Measurements from ENCODE around the gene LMNB1. TPM values are rescaled to one million over a fixed set of nuclear protein-coding genes. Genes with fewer than 3 reads are reported as not detected.
"Not testable (repeated sequence)": the region's sequence is repeated elsewhere in the genome, so short reads cannot be mapped to it uniquely, and the experiment has no call there.

LMNB1 gene
- total RNA-seq, 4 donors from 2014 or later, result 13.7 to 61.5 (median 39.2) TPM

DNA sequence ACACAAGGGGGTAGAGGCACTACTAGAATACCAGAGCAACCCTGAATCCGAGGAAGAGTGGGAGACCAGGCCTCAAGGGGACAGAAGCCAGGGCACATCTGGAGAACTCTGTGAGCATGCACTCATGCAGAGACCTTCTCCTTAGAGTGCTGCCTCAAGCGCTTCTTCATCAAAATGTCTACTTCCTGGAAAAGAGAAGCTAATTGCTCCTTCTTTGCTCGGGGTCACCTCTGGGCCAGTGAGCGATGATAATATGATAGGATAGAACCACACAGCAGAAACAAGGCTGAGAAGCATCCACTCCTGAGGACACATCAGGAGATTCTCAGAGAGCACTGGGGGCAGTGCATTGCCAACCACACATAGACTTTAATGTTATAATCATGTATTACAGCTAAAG is 23.7 kb upstream of the LMNB1 start:
- 70 to 90% methylated on average over 4 of the region's 4 CpGs for WGBS, 2 donors
- Histone ChIP-seq H3K36me3 (no peaks in the 10 kb centered on the region), H3K9me3 (no peaks in the 10 kb centered on the region), H3K27ac (no peak overlapping the region), H3K4me1 (no peaks in the 10 kb centered on the region), H3K27me3 (no peaks in the 10 kb centered on the region), H3K4me3 (no peak overlapping the region)
- TF ChIP-seq, protein P1, sequence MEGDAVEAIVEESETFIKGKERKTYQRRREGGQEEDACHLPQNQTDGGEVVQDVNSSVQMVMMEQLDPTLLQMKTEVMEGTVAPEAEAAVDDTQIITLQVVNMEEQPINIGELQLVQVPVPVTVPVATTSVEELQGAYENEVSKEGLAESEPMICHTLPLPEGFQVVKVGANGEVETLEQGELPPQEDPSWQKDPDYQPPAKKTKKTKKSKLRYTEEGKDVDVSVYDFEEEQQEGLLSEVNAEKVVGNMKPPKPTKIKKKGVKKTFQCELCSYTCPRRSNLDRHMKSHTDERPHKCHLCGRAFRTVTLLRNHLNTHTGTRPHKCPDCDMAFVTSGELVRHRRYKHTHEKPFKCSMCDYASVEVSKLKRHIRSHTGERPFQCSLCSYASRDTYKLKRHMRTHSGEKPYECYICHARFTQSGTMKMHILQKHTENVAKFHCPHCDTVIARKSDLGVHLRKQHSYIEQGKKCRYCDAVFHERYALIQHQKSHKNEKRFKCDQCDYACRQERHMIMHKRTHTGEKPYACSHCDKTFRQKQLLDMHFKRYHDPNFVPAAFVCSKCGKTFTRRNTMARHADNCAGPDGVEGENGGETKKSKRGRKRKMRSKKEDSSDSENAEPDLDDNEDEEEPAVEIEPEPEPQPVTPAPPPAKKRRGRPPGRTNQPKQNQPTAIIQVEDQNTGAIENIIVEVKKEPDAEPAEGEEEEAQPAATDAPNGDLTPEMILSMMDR (IDR thresholded peaks at IDR 0.05), result no peak
- no peak for TF ChIP-seq POLR2A (IDR thresholded peaks at IDR 0.05)
- DNase-seq, result no peak
- intact Hi-C loops (cut with DNase I), result no loop called here

DNA sequence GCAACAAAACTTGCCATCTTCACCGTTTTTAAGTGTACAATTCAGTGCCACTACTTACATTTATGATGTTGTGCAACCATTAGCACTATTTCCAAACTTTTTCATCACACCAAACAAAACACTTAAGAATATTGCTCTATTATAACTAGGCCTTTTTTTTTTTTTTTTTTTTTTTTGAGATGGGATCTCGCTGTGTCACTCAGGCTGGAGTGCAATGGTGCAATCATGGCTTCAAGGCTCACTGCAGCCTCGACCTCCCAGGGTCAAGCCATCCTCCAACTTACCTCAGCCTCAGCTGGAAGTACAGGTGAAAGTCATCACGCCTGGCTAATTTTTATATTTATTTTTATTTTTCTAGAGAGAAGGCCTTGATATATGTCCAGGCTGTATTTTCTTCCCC is 22.3 kb upstream of the LMNB1 start:
- intact Hi-C loops (cut with DNase I), result no loop called here
- Histone ChIP-seq H3K27me3 (no peaks in the 10 kb centered on the region), H3K36me3 (no peaks in the 10 kb centered on the region), H3K4me3 (no peak overlapping the region), H3K27ac (no peak overlapping the region), H3K9me3 (no peaks in the 10 kb centered on the region), H3K4me1 (no peaks in the 10 kb centered on the region)
- WGBS, 2 donors, result 69 to 70% methylated on average over 4 of the region's 4 CpGs
- TF ChIP-seq, protein P1 (IDR thresholded peaks at IDR 0.05), result no peak
- TF ChIP-seq POLR2A (IDR thresholded peaks at IDR 0.05), result no peak
- DNase-seq, result no peak

DNA sequence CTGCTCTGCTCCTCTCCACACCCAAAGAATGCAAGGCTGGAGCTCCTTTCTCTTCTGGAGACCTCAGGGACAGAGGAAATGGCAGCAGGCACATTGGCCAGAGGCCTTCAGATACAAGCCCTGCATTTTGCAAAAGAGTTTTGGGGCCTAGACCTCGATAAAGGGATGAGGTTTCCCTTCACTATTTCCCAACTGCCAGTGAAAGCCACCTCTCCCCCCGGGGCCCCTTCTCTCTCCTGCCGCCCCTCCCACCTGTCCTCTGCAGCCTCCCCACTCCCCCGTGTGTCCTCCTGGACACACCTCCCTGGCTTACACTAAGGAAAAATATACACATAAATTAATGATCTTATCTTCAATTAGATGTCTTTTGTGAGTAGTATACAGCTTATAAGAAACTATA is 21.3 kb upstream of the LMNB1 start:
- H3K27me3 ChIP-seq, result no peaks in the 10 kb centered on the region
- intact Hi-C loops (cut with DNase I), result no loop called here
- H3K27ac ChIP-seq, result no peak overlapping the region
- no peak overlapping the region for H3K4me3 ChIP-seq
- no peaks in the 10 kb centered on the region for H3K9me3 ChIP-seq
- no peaks in the 10 kb centered on the region for H3K4me1 ChIP-seq
- WGBS, 2 donors, result 65 to 77% methylated on average over 4 of the region's 4 CpGs
- DNase-seq, result no peak
- TF ChIP-seq, protein P1 (IDR thresholded peaks at IDR 0.05), result no peak
- TF ChIP-seq POLR2A (IDR thresholded peaks at IDR 0.05), result no peak
- H3K36me3 ChIP-seq, result no peaks in the 10 kb centered on the region

DNA sequence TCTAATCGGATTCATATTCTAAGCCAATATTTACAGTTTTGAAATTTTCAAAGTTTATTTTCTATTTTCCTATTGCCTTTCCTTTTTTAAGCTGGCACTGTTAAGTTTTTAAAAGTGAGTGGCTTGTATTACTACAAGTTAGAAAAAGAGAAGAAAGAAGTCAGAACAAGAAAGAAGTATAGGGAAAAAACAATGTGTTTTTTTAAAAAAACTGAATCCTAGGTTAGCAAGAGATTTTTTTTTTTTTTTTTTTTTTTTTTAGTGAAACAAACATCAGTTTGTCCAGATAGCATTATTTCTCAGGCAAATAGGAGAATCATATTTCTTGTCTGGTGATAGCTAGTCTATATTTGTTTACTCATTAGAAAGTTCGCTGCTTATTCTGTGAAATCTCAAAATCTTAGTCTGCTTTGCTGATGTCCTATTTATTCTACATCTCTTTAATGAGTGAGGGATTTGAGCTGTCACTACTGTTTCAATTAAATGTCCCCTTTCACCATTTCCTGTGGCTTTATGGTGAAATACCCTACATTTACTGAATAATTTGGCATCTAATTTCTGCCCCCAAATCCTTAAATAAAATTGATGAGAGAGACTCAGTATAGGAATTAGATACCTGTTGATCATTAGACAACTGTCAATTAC is 19.1 kb upstream of the LMNB1 start:
- no peak overlapping the region for H3K27ac ChIP-seq
- intact Hi-C loops (cut with DNase I), result no loop called here

DNA sequence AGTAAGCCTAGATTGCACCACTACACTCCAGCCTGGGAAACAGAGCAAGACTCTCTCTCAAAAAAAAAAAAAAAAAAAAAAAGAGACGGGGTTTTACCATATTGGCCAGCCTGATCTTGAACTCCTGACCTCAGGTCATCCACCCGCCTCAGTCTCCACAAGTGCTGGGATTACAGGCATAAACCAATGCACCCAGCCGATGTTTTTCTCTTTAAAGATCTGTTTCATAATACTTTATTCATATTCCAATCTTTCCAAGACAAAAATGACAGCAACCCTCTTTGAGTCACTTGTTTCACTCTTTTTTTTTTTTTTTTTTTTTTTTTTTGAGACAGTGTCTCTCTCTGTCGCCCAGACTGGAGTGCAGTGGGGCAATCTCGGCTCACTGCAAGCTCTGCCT is 13.6 kb upstream of the LMNB1 start:
- H3K9me3 ChIP-seq, result no peaks in the 10 kb centered on the region
- no peak for TF ChIP-seq POLR2A (IDR thresholded peaks at IDR 0.05)
- 79 to 91% methylated on average over 4 to 5 of the region's 5 CpGs for WGBS, 2 donors
- H3K4me1 ChIP-seq, result no peaks in the 10 kb centered on the region
- no peaks in the 10 kb centered on the region for H3K36me3 ChIP-seq
- DNase-seq, result no peak
- H3K4me3 ChIP-seq, result no peak overlapping the region
- no peak overlapping the region for H3K27ac ChIP-seq
- intact Hi-C loops (cut with DNase I), result no loop called here
- no peaks in the 10 kb centered on the region for H3K27me3 ChIP-seq

More for the DNA sequence above, 19.1 kb upstream of the LMNB1 start:
- H3K4me1 ChIP-seq, result no peaks in the 10 kb centered on the region
- 47 to 54% methylated on average over 2 of the region's 2 CpGs for WGBS, 2 donors
- TF ChIP-seq POLR2A (IDR thresholded peaks at IDR 0.05), result no peak
- TF ChIP-seq, protein P1 (IDR thresholded peaks at IDR 0.05), result no peak
- no peaks in the 10 kb centered on the region for H3K9me3 ChIP-seq
- H3K27me3 ChIP-seq, result no peaks in the 10 kb centered on the region
- DNase-seq, result no peak
- H3K4me3 ChIP-seq, result no peak overlapping the region
- no peaks in the 10 kb centered on the region for H3K36me3 ChIP-seq

DNA sequence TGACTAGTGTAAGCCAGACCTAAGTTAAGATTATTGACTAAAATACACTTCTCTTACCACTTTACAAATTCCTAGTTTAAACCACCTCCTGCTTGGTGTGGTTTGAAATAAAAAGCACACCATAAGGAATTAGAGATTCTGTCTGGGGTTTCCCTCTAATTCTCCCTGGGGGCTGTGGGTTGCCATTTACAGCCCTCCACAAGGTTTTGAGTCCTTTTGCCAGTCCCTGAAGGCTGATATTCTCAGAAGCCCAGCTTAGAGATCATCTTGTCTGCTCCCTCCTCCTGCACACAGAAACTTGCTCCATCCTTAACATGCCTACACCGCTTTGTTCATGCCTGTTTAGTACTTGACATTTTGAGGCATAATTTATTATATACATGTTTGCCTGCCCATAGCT is 7.2 kb upstream of the LMNB1 start:
- no peak for DNase-seq
- 88 to 100% methylated on average over 1 of the region's 1 CpG for WGBS, 2 donors
- H3K36me3 ChIP-seq, result no peaks in the 10 kb centered on the region
- TF ChIP-seq POLR2A (IDR thresholded peaks at IDR 0.05), result no peak
- TF ChIP-seq, protein P1 (IDR thresholded peaks at IDR 0.05), result no peak
- no peaks in the 10 kb centered on the region for H3K9me3 ChIP-seq
- intact Hi-C loops (cut with DNase I), result no loop called here
- no peaks in the 10 kb centered on the region for H3K4me1 ChIP-seq
- no peaks in the 10 kb centered on the region for H3K27me3 ChIP-seq
- no peak overlapping the region for H3K27ac ChIP-seq
- no peak overlapping the region for H3K4me3 ChIP-seq

DNA sequence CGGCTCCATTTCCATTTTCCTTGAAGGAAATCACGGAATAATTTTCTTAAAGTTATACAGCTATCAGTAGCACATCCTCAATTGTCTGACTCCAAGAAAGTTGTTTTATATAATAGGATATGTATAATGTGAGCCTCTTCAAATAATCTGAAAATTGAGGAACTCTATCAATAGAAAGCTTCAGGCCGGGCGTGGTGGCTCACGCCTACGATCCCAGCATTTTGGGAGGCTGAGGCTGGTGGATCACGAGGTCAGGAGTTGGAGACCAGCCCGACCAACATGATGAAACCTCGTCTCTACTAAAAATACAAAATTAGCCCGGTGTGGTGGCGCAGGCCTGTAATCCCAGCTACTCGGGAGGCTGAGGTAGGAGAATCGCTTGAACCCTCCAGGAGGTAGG is 3.4 kb upstream of the LMNB1 start:
- H3K4me3 ChIP-seq; intact Hi-C loops (cut with DNase I); H3K27ac ChIP-seq; DNase-seq; H3K27me3 ChIP-seq; H3K36me3 ChIP-seq; H3K9me3 ChIP-seq: not testable (repeated sequence)
- 81 to 93% methylated on average over 12 to 13 of the region's 13 CpGs for WGBS, 2 donors
- H3K4me1 ChIP-seq, result peaks cover 0 to 13% (median 0%) of the 10 kb centered on the region in 3 donors

DNA sequence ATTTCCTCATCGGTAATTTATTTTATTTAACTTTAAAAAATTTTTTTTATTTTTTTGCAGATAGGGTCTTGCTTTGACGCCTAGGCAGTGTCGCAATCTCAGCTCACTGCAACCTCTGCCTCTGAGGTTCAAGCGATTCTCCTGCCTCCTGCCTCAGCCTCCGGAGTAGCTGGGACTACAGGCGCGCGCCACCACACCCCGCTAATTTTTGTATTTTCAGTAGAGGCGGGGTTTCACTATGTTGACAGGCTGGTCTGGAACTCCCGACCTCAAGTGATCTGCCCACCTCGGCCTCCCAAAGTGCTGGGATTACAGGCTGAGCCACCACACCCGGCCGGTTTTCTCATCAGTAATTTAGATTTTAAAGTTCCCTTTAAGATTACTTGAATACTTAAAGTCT is 2.3 kb upstream of the LMNB1 start:
- H3K4me3 ChIP-seq; H3K27me3 ChIP-seq; DNase-seq; intact Hi-C loops (cut with DNase I); H3K9me3 ChIP-seq; H3K36me3 ChIP-seq; H3K27ac ChIP-seq: not testable (repeated sequence)
- 95 to 98% methylated on average over 14 of the region's 14 CpGs for WGBS, 2 donors
- H3K4me1 ChIP-seq, result peaks cover 0 to 23% (median 3%) of the 10 kb centered on the region in 3 donors
